A549 treated with dexamethasone at 1 μM for 4 hours (cell line): ENCODE results near the gene MAP3K19. TPM values are rescaled to one million over a fixed set of nuclear protein-coding genes. Genes with fewer than 3 reads are reported as not detected.

ENCODE experiments used
- total RNA-seq: library from RNA; stranded (reverse); fragments of 200-300 nt; extraction: Qiagen RNA extraction; gene quantifications from 5 replicates; pipeline ENCODE4 v1.2.3, GENCODE V29; 2022

Gene MAP3K19
- total RNA-seq = not detected in 5 replicates

GRCh38 chr2:135047300-135047699 is at the start of gene MAP3K19:
Gene MAP3K19, minus strand, starts transcription at chr2:135047447. Its CDS starts 22,800 bp downstream, at chr2:135024647.

DNA sequence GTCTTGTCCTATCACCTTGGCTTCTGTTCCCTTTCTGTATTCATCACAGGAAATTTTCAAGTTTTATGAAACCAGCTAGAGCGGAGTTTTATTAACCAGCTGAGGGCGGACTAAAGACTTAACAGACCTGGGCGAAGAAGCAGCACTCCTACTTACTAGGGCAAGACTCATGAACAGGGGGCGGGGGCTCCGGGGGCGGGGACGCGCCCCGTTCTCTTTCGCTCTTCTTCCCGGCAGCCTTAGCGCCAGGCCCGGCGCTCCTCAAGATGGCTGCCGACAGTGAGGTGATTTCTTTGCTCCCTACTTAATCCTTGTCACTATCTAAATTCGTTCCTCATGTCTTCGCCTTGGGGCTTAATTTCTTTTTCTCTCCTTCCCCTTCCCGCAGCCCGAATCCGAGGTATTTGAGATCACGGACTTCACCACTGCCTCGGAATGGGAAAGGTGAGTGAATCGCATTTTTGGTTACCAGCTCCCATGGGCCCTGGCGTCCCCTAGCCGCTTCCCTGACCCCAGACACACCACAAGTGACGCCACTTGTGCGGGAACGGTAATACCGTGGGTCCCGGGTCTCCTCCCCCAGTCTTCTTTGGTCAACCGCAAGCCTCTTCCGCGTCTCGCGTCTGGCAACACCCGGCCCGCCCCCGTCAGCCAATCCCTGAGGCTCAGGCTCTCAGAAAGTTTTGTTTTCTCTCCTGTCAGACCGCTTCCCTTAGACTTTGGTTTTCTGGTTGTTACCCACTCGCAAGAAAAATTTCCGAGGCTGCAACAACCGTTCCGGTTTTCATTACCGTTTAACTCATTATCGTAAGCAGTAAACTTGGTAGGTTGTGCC is 5.0 kb upstream of the MAP3K19 start, which contains the start of gene RAB3GAP1:
TSS of gene RAB3GAP1 (plus strand) at position 251 of the 835 bp plus-strand sequence. CDS start at position 267, 16 bp downstream.

DNA sequence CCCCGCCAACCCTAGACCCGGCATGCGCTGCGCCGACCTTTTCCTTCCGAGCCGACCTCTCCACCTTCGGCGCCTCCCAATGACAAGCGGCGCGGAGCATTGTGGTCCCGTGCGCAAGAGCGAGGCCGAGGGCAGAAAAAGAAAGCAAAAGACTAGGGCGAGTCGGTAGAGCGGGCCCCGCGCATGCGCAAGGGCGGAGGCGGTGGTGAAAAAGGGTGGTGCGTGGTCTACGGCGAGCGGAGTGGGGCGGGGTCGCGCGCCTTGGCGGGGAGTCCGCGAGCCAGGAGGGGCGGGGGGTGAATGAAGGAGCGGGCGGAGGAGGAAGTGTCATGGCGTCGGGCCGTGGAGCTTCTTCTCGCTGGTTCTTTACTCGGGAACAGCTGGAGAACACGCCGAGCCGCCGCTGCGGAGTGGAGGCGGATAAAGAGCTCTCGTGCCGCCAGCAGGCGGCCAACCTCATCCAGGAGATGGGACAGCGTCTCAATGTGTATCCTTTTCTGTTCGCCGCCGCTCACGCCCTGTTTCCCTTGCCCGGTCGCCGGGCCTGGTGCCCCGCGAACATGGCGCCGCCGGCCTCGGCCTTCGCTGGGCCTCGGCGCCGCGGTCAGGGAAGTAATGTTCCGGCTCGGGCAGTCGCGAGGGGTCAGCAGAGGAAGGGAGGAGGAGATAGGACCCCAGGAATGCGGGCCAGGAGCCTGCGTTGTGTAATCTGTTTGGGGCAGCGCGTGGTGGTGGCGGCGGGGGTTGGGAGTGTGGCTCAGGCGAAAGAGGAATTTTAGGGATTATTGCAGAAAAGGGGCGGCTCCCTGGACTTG is 128.5 kb downstream of the MAP3K19 start, which contains the start of gene CCNT2:
TSS of gene CCNT2 (plus strand) at position 297 of the 815 bp plus-strand sequence. CDS start at position 330, 33 bp downstream.

Other genes with a start within 250 kb of the MAP3K19 start
- gene ACMSD, start 208.8 kb downstream of the MAP3K19 start, total RNA-seq = not detected in 5 replicates
- gene CCNT2, start 128.6 kb downstream of the MAP3K19 start, total RNA-seq = 6.6 to 11.9 TPM (median 9.5 TPM) in 5 replicates
- 24.3 to 28.7 TPM (median 28.3 TPM) in 5 replicates for gene RAB3GAP1, start 4.8 kb upstream of the MAP3K19 start, total RNA-seq